ENCODE measurements around the gene LRRC8E. TPM values are rescaled to one million over a fixed set of nuclear protein-coding genes. Genes with fewer than 3 reads are reported as not detected.

Gene LRRC8E
- total and polyA plus RNA-seq, 10 of the 15 experiments (the other 5 are each of a cell fraction or from before 2014, with no cell fraction given), result 0.04 to 0.32 (median 0.25) TPM; not detected in 7

DNA sequence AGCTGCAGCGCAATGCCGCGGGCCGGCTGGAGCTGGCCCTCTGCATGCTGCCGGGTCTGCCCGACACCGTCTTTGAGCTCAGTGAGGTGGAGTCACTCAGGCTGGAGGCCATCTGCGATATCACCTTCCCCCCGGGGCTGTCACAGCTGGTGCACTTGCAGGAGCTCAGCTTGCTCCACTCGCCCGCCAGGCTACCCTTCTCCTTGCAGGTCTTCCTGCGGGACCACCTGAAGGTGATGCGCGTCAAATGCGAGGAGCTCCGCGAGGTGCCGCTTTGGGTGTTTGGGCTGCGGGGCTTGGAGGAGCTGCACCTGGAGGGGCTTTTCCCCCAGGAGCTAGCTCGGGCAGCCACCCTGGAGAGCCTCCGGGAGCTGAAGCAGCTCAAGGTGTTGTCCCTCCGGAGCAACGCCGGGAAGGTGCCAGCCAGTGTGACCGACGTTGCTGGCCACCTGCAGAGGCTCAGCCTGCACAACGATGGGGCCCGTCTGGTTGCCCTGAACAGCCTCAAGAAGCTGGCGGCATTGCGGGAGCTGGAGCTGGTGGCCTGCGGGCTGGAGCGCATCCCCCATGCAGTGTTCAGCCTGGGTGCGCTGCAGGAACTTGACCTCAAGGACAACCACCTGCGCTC, 11.6 kb downstream of the LRRC8E start:
- FAIRE-seq, result no peak
- H3K36me3 ChIP-seq (ENCODE audit: control insufficient read depth in 2 of 2, insufficient read depth in 2 of 2, low read length in 1 of 2), result no peaks in the 10 kb centered on the region
- no peaks in the 10 kb centered on the region for H3K9me3 ChIP-seq (replicated peaks; ENCODE audit: control insufficient read depth, insufficient read depth, low read length)
- H3K4me3 ChIP-seq, result no peak overlapping the region
- in situ Hi-C loops (cut with MboI), result no loop called here
- peaks cover 10% of the 10 kb centered on the region for H3K4me1 ChIP-seq (ENCODE audit: control insufficient read depth, insufficient read depth, low read length)
- no peak for ATAC-seq
- H2AFZ ChIP-seq (ENCODE audit: control insufficient read depth, low read depth, low read length), result no peak overlapping the region
- 88% methylated on average over 34 of the region's 34 CpGs for WGBS (ENCODE audit: insufficient coverage, insufficient replicate concordance, low lambda C conversion rate, missing lambda C conversion rate)
- no TSS peak for BruUV-seq (replicated peaks)
- CTCF ChIA-PET, result interaction anchor here (1.3 to 1.4 kb wide), 3 partner anchors 9 to 262 kb away, joined by 3 to 6 read pairs (median 5); no protein-coding TSS in a partner anchor
- no peak overlapping the region for H3K9ac ChIP-seq (ENCODE audit: control insufficient read depth, insufficient read depth, low read length)
- H3K4me2 ChIP-seq (ENCODE audit: control insufficient read depth, insufficient read depth), result no peak overlapping the region
- DNase-seq (ENCODE audit: low read depth, low spot score), result no peak
- H3K27me3 ChIP-seq (replicated peaks in 1 of 2; ENCODE audit: control insufficient read depth in 2 of 2, insufficient read depth in 2 of 2, low read length in 1 of 2), result no peaks in the 10 kb centered on the region
- no peak overlapping the region for H3K27ac ChIP-seq (ENCODE audit: control insufficient read depth, insufficient read depth)
- peaks cover 16% of the 10 kb centered on the region for H3K79me2 ChIP-seq (ENCODE audit: control insufficient read depth, insufficient read depth, low read length)
- no peak for TF ChIP-seq SMARCA5 (IDR thresholded peaks at IDR 0.05)
- no peak for TF ChIP-seq EGR1 (IDR thresholded peaks at IDR 0.05; ENCODE audit: borderline replicate concordance in 1 of 2, low read depth in 2 of 2, low read length in 2 of 2)
- TF ChIP-seq NFYB (IDR thresholded peaks at IDR 0.05; ENCODE audit: insufficient read depth, low read depth, low read length), result no peak
- TF ChIP-seq SUZ12 (IDR thresholded peaks at IDR 0.05; ENCODE audit: unreplicated experiment), result no peak
- no peak for TF ChIP-seq ZNF384 (IDR thresholded peaks at IDR 0.05; ENCODE audit: borderline replicate concordance, low read depth, low read length)
- TF ChIP-seq RAD21 (IDR thresholded peaks at IDR 0.05; ENCODE audit: insufficient read depth, low read depth, low read length), result no peak
- no peak for TF ChIP-seq KLF5 (IDR thresholded peaks at IDR 0.05; ENCODE audit: partially characterized antibody)
- TF ChIP-seq, protein P1, sequence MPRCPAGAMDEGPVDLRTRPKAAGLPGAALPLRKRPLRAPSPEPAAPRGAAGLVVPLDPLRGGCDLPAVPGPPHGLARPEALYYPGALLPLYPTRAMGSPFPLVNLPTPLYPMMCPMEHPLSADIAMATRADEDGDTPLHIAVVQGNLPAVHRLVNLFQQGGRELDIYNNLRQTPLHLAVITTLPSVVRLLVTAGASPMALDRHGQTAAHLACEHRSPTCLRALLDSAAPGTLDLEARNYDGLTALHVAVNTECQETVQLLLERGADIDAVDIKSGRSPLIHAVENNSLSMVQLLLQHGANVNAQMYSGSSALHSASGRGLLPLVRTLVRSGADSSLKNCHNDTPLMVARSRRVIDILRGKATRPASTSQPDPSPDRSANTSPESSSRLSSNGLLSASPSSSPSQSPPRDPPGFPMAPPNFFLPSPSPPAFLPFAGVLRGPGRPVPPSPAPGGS (IDR thresholded peaks at IDR 0.05; ENCODE audit: borderline replicate concordance, insufficient read depth, low read depth, low read length, poor library complexity, severe bottlenecking), result no peak
- TF ChIP-seq, protein P2, sequence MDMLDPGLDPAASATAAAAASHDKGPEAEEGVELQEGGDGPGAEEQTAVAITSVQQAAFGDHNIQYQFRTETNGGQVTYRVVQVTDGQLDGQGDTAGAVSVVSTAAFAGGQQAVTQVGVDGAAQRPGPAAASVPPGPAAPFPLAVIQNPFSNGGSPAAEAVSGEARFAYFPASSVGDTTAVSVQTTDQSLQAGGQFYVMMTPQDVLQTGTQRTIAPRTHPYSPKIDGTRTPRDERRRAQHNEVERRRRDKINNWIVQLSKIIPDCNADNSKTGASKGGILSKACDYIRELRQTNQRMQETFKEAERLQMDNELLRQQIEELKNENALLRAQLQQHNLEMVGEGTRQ (IDR thresholded peaks at IDR 0.05; ENCODE audit: borderline replicate concordance, low read depth, low read length), result no peak
- no peak for TF ChIP-seq NBN (IDR thresholded peaks at IDR 0.05)
- TF ChIP-seq RELA (IDR thresholded peaks at IDR 0.05; ENCODE audit: borderline replicate concordance, partially characterized antibody), result no peak
- TF ChIP-seq NR2C1 (IDR thresholded peaks at IDR 0.05), result no peak
- no peak for TF ChIP-seq MTA3 (IDR thresholded peaks at IDR 0.05; ENCODE audit: borderline replicate concordance, low read length)
- TF ChIP-seq WRNIP1 (IDR thresholded peaks at IDR 0.05; ENCODE audit: borderline replicate concordance, low read depth, low read length), result no peak
- TF ChIP-seq TARDBP (IDR thresholded peaks at IDR 0.05; ENCODE audit: borderline replicate concordance), result no peak
- no peak for TF ChIP-seq BACH1 (IDR thresholded peaks at IDR 0.05; ENCODE audit: borderline replicate concordance)
- TF ChIP-seq, protein P3, sequence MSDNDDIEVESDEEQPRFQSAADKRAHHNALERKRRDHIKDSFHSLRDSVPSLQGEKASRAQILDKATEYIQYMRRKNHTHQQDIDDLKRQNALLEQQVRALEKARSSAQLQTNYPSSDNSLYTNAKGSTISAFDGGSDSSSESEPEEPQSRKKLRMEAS (IDR thresholded peaks at IDR 0.05; ENCODE audit: low read depth, low read length), result no peak
- TF ChIP-seq MYC (IDR thresholded peaks at IDR 0.05; ENCODE audit: insufficient read depth, insufficient read length, insufficient replicate concordance, low read length, severe bottlenecking), result no peak
- TF ChIP-seq, protein P4, sequence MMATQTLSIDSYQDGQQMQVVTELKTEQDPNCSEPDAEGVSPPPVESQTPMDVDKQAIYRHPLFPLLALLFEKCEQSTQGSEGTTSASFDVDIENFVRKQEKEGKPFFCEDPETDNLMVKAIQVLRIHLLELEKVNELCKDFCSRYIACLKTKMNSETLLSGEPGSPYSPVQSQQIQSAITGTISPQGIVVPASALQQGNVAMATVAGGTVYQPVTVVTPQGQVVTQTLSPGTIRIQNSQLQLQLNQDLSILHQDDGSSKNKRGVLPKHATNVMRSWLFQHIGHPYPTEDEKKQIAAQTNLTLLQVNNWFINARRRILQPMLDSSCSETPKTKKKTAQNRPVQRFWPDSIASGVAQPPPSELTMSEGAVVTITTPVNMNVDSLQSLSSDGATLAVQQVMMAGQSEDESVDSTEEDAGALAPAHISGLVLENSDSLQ (IDR thresholded peaks at IDR 0.05), result no peak
- intact Hi-C loops (cut with micrococcal nuclease; ENCODE audit: unreplicated experiment), result loop anchor here (10.0 kb wide), 1 partner anchor 215 kb away; the partner anchor contains the start of gene TRAPPC5
- POLR2A ChIA-PET, result interaction anchor here (0.5 kb wide), 1 partner anchor 762 kb away, joined by 3 read pairs; no protein-coding TSS in a partner anchor
- RAD21 ChIA-PET (ENCODE audit: unreplicated experiment), result interaction anchor here (1.0 to 1.2 kb wide), 2 partner anchors 332 kb away, joined by 3 read pairs; no protein-coding TSS in a partner anchor
- H4K20me1 ChIP-seq (ENCODE audit: control insufficient read depth, insufficient read depth), result peaks cover 3% of the 10 kb centered on the region; the same call in 1 of the 2 replicates
- SMC1A ChIA-PET (ENCODE audit: uncharacterized antibody, unreplicated experiment), result no interaction called here
